Stimulated activated CD8-positive, alpha-beta memory T cell treated with anti-CD3 and anti-CD28 coated beads, Interleukin-15, amount 100 ng/mL, for 4 hours (primary cell): ENCODE results near the gene OPCML.

Experiments
- DNase-seq, 2 donors: peaks; one replicate each; pipeline ENCODE4 v3.0.0-alpha.2; 2020; ENCODE audit warnings: low read depth in 2 of 2

OPCML gene

DNA sequence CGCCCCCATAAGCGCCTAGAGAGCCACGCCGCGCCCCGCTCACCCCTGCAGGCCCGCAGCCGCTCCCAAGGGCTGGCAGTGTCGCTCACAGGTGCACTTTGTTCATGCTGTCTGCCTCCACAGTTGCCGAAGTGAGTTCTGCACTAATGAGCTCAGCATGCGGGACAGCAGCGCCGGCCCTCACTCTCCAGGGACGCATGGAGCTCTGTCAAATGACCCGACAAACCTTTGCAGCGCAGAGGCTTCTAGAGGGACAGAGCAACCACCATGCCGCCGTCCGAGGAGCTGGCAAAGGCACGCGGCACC is 170.7 kb downstream of the OPCML start:
- no peak for DNase-seq

DNA sequence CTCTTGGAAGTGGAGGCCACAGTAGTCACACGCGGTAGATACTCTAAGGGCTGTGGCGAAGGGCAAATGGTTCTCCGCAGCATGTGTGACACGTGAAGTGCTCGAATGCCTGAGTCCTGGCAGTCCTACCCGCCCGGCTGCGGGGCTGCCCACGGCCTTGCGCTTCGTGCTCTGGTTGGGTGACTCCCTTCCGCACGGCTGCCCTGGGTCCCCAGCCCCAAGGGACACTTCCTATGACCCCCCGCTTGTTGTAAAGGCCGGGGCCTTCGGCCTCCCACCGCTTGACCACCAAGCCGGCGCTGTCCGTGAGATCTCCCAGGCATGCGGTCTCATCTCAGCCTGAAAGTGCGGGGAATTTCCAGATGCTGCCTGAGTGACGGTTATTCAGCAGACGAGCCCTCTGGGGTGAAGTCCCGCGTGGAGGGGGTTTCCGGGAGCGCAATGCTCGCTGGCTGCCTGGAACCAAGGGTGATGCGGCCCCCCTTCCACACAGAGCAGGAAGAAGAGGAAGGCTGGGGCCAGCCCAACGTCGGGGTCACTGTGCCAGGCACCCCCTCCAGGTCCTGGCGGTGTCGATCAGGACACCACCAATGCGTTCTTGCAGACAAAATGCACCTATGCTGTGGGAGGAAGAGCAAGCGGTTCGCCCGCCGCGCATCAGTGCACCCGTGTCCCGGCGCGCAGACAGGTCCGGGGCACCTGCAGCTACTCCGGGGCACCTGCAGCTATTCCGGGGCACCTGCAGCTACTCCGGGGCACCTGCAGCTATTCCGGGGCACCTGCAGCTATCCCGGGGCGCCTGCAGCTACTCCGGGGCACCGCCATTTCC is 171.2 kb downstream of the OPCML start:
- no peak for DNase-seq

DNA sequence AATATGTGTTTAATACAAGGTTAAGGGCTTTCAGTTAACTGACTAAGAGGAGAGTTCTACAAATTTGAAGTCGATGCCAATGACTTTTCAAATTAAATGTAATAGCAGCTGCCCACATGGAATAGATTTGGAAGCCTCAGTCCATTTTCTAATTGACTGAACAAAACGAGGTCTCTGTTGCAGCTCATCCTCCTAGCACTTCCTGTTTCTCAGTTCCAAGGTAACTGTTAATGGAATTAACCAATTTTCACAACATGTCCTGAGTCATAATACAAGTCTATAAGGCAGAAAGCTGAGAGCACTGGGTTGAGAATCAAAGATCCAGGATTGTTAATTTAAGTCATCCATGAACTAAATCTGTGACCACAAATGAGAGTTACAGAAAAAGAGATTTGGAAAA is 177.2 kb downstream of the OPCML start:
- DNase-seq = no peak

- DNase-seq = no peak
Observed at GRCh38 chr11:133354069-133354468, 178.2 kb downstream of the OPCML start.

DNA sequence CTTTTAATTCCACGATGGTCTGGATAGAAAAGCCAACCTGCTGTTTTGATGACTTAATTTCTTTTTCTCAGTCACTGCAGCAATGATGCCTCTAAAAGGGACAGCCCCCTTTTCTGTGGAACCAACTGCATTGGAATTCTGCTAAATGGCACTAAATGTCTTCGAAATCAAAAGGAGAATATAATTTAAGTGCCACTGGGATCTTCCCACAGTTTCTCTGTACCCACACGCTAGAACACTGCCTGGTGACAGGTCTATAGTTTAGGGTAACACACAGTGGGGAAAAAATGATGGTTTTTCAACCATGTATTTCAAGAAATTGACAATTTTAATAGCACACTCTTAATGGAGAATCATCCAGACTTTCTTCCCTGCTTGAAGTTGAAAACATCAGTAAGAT is 182.3 kb downstream of the OPCML start:
- no peak for DNase-seq

GRCh38 chr11:133347988-133348387 is 184.3 kb downstream of the OPCML start:
- no peak for DNase-seq

GRCh38 chr11:133346137-133346536 is 186.2 kb downstream of the OPCML start:
- no peak for DNase-seq

DNA sequence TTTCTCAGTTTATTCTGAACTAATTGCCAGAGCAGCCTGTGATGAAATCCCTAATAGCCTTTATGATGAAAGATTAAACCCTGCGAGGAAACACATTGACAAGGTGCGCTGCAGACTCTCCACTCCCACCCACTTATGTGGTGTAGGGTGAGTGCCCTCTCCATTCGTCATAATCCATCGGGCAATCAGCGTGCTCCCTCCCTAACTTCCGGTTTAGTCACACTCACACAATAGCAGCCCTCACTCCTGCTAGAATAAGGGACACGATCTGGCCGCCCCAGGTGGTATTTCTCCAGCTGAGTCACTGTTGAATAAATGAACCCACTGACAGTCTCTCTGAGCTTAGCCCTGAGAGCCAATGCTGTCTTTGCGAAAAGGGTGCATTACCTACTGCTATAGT is 188.3 kb downstream of the OPCML start:
- DNase-seq = no peak

GRCh38 chr11:133339495-133340140 is 192.7 kb downstream of the OPCML start:
- no peak for DNase-seq

DNA sequence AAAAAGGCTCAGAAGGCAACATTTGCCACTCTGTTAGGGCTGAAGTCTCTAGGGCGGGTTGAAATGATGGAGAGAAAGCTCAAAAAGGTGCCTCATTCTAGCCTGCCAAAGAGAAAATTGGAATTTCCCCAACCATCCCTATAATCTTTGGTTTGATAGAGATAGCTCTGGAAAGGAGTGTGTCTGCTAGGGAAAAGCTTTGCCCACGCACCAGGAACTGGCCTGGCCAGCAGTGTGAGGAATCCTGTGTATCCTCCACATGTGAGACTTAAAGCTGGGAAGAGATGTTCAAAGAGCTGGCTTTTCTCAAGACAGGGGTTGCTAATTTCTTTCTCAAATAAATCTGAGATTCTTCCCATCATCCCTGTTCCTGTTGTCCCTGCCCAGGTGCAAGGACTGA is 193.7 kb downstream of the OPCML start:
- no peak for DNase-seq

DNA sequence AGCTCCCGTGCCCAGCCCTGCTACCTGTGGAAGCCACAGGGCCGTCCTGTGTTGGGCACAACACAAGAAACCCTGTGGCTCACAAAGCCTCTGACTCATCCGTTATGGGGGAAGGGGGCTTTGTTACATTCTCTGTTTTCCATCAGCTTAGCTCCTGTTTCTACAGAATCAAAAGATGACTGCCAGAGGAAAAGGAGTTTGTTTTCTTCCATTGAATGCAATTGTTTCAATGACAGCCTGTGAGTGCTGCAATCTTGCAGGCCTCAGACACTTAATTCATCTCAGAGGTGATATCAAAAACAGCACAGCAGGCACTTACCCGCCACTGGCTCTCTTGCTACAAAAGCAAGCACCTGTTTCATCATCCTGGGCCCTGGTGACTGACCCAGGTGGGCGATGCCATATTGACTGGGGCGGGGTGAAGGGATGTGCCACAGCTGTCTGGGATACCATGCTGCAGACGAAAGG is 194.3 kb downstream of the OPCML start:
- DNase-seq = no peak

GRCh38 chr11:133337193-133337592 is 195.1 kb downstream of the OPCML start:
- no peak for DNase-seq

GRCh38 chr11:133331031-133331430 is 201.3 kb downstream of the OPCML start:
- DNase-seq = no peak

- no peak for DNase-seq
Observed at GRCh38 chr11:133326849-133327248, 205.5 kb downstream of the OPCML start.

DNA sequence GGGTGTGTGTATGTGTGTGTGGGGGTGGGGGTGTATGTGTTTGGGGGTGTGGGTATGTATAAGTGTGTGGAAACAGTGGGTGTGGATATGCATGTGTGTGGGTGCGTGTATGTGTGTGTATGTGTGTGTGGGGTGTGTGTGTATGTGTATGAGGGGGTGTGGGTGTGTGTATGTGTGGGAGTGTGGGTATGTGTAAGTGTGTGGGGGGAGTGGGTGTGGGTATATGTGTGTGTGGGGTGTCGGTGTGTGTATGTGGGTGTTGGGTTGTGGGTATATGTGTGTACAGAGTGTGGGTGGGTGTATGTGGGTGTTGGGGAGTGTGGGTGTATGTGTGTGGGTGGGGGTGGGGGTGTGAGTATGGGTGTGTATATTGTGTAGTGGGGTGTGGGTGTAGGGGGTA is 206.0 kb downstream of the OPCML start:
- no peak for DNase-seq

DNA sequence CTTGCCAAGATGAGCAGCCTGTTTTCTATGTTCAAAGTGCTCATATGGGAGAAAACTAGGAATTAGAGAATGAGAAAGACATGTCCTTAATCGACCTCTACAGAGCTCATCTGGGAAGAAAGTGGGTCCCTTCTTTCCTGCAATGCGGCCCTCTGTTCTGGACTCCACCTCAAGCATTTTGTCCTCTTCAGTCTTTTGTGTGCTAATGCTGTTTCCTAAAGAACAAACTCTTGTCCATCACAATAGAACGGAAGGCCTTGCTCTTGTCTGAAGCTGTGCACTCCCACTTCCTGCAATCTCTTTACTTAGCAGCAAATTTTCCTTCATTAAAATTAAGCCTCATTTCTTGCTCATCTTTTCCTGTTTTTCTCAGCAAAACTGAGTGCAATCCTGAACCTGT is 206.6 kb downstream of the OPCML start:
- no peak for DNase-seq

DNA sequence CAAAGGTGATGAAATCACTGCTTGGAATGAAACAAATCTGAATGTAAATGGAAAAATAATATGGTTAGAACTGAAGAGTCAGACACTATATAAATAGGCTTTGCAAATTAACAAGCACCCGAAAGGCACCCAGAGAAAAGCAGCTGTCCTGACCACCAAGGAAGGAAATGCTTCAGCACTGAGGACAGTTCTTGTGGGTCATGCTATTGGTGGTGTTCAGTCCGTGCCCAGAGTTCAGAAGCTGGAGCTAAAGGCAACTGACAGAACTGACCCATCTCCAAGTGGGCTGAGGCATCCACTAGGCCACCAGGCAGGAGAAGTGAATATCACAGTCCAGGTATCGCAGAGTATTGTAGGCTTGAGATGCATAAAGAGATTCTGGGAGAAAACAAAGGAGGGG is 208.9 kb downstream of the OPCML start:
- DNase-seq = no peak

GRCh38 chr11:133318221-133318620 is 214.1 kb downstream of the OPCML start:
- no peak for DNase-seq

DNA sequence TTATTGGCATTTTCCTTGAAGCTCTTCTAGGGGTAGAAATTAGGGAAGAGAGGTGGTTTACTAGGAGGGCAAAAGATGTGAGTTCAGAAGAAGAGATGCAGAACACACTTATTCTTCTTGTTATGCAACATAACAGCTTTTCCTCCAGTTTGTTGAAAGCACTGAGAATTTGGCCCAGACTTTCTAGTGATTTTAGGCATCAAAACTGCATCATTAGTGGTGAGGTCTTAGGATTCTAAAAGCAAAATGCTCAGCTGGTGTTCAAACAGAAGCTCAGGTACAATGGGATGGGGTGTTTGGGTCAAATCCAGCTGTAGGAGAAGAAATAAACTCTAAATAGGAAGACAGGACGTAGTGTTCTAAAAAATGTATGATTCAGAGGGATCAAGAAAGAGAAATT is 221.1 kb downstream of the OPCML start:
- DNase-seq = no peak

- DNase-seq = no peak
Observed at GRCh38 chr11:133306019-133306418, 226.3 kb downstream of the OPCML start.

DNA sequence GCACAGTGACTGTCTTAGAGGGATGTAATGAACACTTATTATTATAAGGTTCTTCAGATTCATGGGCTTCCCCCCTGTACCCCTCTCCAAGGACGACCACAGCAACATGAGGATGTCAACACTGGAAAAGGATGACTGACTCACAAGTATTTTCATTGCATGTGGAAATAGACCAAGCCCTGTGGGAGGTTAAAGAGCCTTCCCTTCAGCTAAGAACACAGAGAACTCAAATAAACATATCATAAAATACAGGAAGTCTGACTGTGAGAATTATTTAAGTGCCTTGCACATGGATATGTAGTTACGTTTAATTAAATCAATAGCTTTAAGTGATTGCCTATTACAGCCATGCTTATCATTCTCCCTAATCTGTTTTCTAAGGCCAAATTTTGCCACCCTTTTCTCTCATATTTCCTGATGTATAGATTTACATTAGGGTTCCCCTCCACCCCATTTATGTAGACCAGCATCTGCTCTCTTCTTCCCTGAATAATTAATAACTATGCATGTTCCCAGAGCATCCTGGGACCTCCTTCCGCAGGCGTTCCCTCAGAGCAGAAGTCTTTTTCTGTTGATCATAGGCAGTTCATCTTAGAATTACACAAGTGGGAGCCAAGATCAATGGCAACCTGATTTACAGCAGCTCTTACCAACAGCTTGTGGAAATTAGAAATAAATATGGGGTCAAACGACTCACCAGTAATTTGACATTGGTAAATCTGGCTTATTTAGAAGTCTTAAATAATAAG is 226.9 kb downstream of the OPCML start:
- DNase-seq = no peak

DNA sequence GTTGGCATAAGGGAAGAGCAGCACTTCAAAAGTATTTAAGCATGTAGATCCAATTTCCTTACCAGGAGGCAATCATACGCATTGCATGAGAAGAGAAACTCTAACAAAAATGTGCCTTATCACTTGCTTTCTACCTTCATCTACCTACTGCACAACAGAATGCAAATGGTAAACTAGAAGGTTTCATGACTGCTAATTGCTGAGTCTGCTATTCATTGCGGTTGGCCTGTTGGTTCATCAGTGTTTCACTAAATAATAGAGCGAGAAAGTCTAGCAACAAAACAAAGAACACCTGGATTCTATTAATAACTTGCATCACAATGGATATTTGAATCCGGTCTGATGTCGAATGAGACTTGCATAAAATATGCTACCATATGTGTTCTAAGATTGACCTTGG is 229.0 kb downstream of the OPCML start:
- DNase-seq = no peak

DNA sequence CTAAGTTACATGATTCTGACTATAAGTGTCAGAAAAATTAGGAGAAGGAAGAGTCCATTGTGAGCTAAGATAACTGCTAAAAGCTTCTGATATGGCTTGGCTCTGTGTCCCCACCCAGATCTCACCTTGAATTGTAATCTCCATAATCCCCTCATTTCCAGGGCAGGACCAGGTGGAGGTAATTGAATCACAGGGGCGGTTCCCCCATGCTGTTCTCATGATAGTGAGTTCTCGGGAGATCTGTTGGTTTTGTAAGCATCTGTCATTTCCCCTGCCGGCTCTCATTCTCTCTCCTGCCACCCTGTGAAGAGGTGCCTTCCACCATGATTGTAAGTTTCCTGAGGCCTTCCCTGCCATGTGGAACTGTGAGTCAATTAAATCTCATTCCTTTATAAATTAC is 230.2 kb downstream of the OPCML start:
- DNase-seq = no peak
